GM19023 (cell line): ENCODE measurements around the gene RIC8B.
A peak's percentile ranks its signal among the peaks of the same experiment; 100 is the strongest.
"Not testable (repeated sequence)": the region's sequence is repeated elsewhere in the genome, so short reads cannot be mapped to it uniquely, and the experiment has no call there.

Experiments used
- ATAC-seq: cut with Tn5 transposase; IDR thresholded peaks from one replicate; pipeline ENCODE4 v1.9.1; 2021; ENCODE audit warnings: mild to moderate bottlenecking, moderate library complexity; ENCODE audit not compliant: unreplicated experiment

The RIC8B gene

GRCh38 chr12:106774005-106774807, at the start of gene RIC8B:
RIC8B (plus strand) TSS chr12:106774682; CDS start chr12:106774746, 64 bp downstream.
- peak; percentile 92 for ATAC-seq

GRCh38 chr12:106724934-106725333, 49.5 kb upstream of the RIC8B start:
- ATAC-seq = no peak

- not testable (repeated sequence) for ATAC-seq
These were observed 47.8 kb upstream of the RIC8B start for GRCh38 chr12:106726603-106727202.

GRCh38 chr12:106729611-106730010, 44.9 kb upstream of the RIC8B start:
- no peak for ATAC-seq

GRCh38 chr12:106732890-106733289, 41.6 kb upstream of the RIC8B start:
- no peak for ATAC-seq

GRCh38 chr12:106733660-106734059, 40.8 kb upstream of the RIC8B start:
- no peak for ATAC-seq

GRCh38 chr12:106736051-106736957, 38.2 kb upstream of the RIC8B start:
- no peak for ATAC-seq

- no peak for ATAC-seq
These were observed 35.2 kb upstream of the RIC8B start for GRCh38 chr12:106739318-106739717.

- ATAC-seq = no peak
These were observed 34.5 kb upstream of the RIC8B start for GRCh38 chr12:106739815-106740530.

- no peak for ATAC-seq
These were observed 33.7 kb upstream of the RIC8B start for GRCh38 chr12:106740818-106741217.

GRCh38 chr12:106741247-106741646, 33.2 kb upstream of the RIC8B start:
- ATAC-seq = no peak

- ATAC-seq = no peak
These were observed 31.1 kb upstream of the RIC8B start for GRCh38 chr12:106743270-106743988.

GRCh38 chr12:106744600-106744999, 29.9 kb upstream of the RIC8B start:
- ATAC-seq = no peak

- ATAC-seq = no peak
These were observed 29.2 kb upstream of the RIC8B start for GRCh38 chr12:106745181-106745745.

GRCh38 chr12:106747973-106748436, 26.5 kb upstream of the RIC8B start:
- no peak for ATAC-seq

- ATAC-seq = no peak
These were observed 24.0 kb upstream of the RIC8B start for GRCh38 chr12:106750524-106750923.

- ATAC-seq = peak; percentile 97
These were observed 21.0 kb upstream of the RIC8B start for GRCh38 chr12:106753526-106753925.

- no peak for ATAC-seq
These were observed 20.2 kb upstream of the RIC8B start for GRCh38 chr12:106754331-106754730.

GRCh38 chr12:106757623-106758348, 16.7 kb upstream of the RIC8B start:
- no peak for ATAC-seq
